ENCODE data around the gene RNF213.

RNF213 gene

DNA sequence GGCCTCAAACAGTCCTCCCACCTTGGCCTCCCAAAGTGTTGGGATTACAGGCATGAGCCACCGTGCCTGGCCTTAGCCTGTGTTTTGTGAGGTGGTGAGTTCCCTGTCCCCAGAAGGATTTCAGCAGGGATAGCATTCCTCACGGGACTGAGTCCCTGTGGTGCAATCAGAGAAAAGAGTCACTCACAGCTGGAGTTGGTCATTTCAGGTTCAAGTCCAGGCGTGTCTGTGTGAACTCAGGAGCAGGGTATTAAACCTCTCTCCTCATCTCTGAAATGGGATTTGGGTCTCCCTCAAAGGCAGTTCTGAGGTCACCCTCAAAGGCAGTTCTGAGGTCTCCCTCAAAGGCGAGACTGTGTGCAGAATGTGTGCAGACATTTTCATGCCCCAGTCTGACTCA lies 187.1 kb downstream of the RNF213 start:
- H3K4me3 ChIP-seq (ENCODE audit: low read length in 2 of 2), result no peak overlapping the region
- H3K27me3 ChIP-seq (ENCODE audit: control insufficient read depth in 1 of 2, insufficient read depth in 2 of 2, low read length in 2 of 2), result no peaks in the 10 kb centered on the region
- H3K27ac ChIP-seq (ENCODE audit: low read length), result no peak overlapping the region
- H3K36me3 ChIP-seq (ENCODE audit: control insufficient read depth in 2 of 2, insufficient read depth in 2 of 2, low read length in 2 of 2), result no peaks in the 10 kb centered on the region
- no peak overlapping the region for H3K9ac ChIP-seq (ENCODE audit: low read length in 2 of 2)
- no peaks in the 10 kb centered on the region for H3K9me3 ChIP-seq (ENCODE audit: control insufficient read depth in 2 of 2, low read length in 2 of 2)
- peaks cover 16% of the 10 kb centered on the region for H3K4me1 ChIP-seq (ENCODE audit: control insufficient read depth, insufficient read depth, low read length)

All from stomach smooth muscle (tissue), 2 donors.